HepG2 (cell line): Measurements from ENCODE around the gene ATP5F1E. TPM values are rescaled to one million over a fixed set of nuclear protein-coding genes. Genes with fewer than 3 reads are reported as not detected.

ENCODE experiments used
- ARID5B ChIP-seq: IDR thresholded peaks from 2 replicates; pipeline ENCODE4 v1.4.0; 2020; ENCODE audit warnings: mild to moderate bottlenecking, missing genetic modification reagents
- DZIP1 ChIP-seq: sonication (generic); formaldehyde crosslinking; IDR thresholded peaks from 2 replicates; pipeline ENCODE4 v1.5.0; 2020; ENCODE audit warnings: mild to moderate bottlenecking, missing genetic modification reagents
- MTA3 ChIP-seq: sonication (generic); formaldehyde crosslinking; IDR thresholded peaks from 2 replicates; pipeline ENCODE4 v1.4.0; 2020; ENCODE audit warnings: missing genetic modification reagents
- MXD1 ChIP-seq: sonication (generic); formaldehyde crosslinking; IDR thresholded peaks from 2 replicates; pipeline ENCODE4 v1.4.0; 2020; ENCODE audit warnings: mild to moderate bottlenecking, missing genetic modification reagents
- NCOA1 ChIP-seq: sonication (generic); formaldehyde crosslinking; IDR thresholded peaks from 2 replicates; pipeline ENCODE4 v1.9.0; 2021; ENCODE audit warnings: missing genetic modification reagents
- NFIC ChIP-seq: IDR thresholded peaks from 2 replicates; pipeline ENCODE4 v1.6.1; 2012; ENCODE audit warnings: mild to moderate bottlenecking, low read length, inconsistent platforms
- PAXIP1 ChIP-seq: sonication (generic); formaldehyde crosslinking; conservative IDR thresholded peaks from 2 replicates; pipeline ENCODE4 v1.4.0; 2020; ENCODE audit warnings: mild to moderate bottlenecking, missing genetic modification reagents, moderate library complexity
- PHF8 ChIP-seq: sonication (generic); formaldehyde crosslinking; IDR thresholded peaks from 2 replicates; pipeline ENCODE4 v1.5.0; 2020; ENCODE audit warnings: missing genetic modification reagents
- SP4 ChIP-seq: sonication (generic); formaldehyde crosslinking; IDR thresholded peaks from 2 replicates; pipeline ENCODE4 v1.8.1; 2023; ENCODE audit warnings: mild to moderate bottlenecking, missing genetic modification reagents
- TFE3 ChIP-seq: IDR thresholded peaks from 2 replicates; pipeline ENCODE4 v1.6.1; 2016
- ZNF296 ChIP-seq: sonication (generic); formaldehyde crosslinking; conservative IDR thresholded peaks from 2 replicates; pipeline ENCODE4 v1.5.0; 2020; ENCODE audit warnings: mild to moderate bottlenecking, missing genetic modification reagents
- ZNF484 ChIP-seq: sonication (generic); formaldehyde crosslinking; IDR thresholded peaks from 2 replicates; pipeline ENCODE4 v1.5.1; 2020; ENCODE audit warnings: mild to moderate bottlenecking, low read depth, missing genetic modification reagents, borderline replicate concordance
- ZNF607 ChIP-seq: sonication (generic); formaldehyde crosslinking; IDR thresholded peaks from 2 replicates; pipeline ENCODE4 v1.5.1; 2020; ENCODE audit warnings: missing genetic modification reagents, mild to moderate bottlenecking, borderline replicate concordance
- ZNF639 ChIP-seq: conservative IDR thresholded peaks from 2 replicates; pipeline ENCODE4 v1.6.1; 2018; ENCODE audit warnings: missing genetic modification reagents
- polyA plus RNA-seq, 8 experiments: library from polyadenylated mRNA; depleted of rRNA in 3 of 8; stranded (reverse) in 7 of 8; unstranded in 1 of 8; fragments of >200 nt; fragmentation: Illumina TruSeq in 4 of 8; extraction: Trizol in 4 of 8; gene quantifications; 2 replicates each; pipeline versions ENCODE4 v1.2.1 to v1.2.3, GENCODE V29; 2011 to 2016; ENCODE audit warnings: low read depth in 4 of 8, missing spikeins in 1 of 8, mixed read lengths in 1 of 8; ENCODE audit not compliant: insufficient read depth in 1 of 8
- total RNA-seq, 5 experiments: library from RNA; depleted of rRNA; stranded (reverse); fragments of >200 nt; fragmentation: Illumina TruSeq; extraction: Trizol; gene quantifications; 2 replicates each; pipeline ENCODE4 v1.2.3, GENCODE V29; 2016; ENCODE audit warnings: low read depth in 1 of 5

The ATP5F1E gene
- total and polyA plus RNA-seq, 2 of the 13 experiments (the other 11 are each of a cell fraction or from before 2014, with no cell fraction given): 121 to 134 TPM

- TF ChIP-seq SP4 (no peak), NCOA1 (no peak), PAXIP1 (peak; percentile 61), NFIC (no peak), ZNF484 (CRISPR knock-in tag) (no peak), ARID5B (CRISPR knock-in tag) (peak; percentile 60; the same call in 1 of the 2 replicates), DZIP1 (CRISPR knock-in tag) (peak; percentile 31; the same call in 1 of the 2 replicates), PHF8 (CRISPR knock-in tag) (peak; percentile 29; the same call in 1 of the 2 replicates), ZNF607 (CRISPR knock-in tag) (0 out of 2 replicates have a peak, but pooled peaks have one; percentile 37), TFE3 (CRISPR knock-in tag) (peak; percentile 19; the same call in 1 of the 2 replicates), ZNF296 (CRISPR knock-in tag) (no peak), ZNF639 (CRISPR knock-in tag) (no peak), MXD1 (CRISPR knock-in tag) (peak; percentile 39; the same call in 1 of the 2 replicates), MTA3 (CRISPR knock-in tag) (no peak)
These were observed 27.2 kb downstream of the ATP5F1E start (continued) for GRCh38 chr20:59004763-59005522.
